ENCODE measurements around the gene ZSWIM7.
A peak's percentile ranks its signal among the peaks of the same experiment; 100 is the strongest.
"Not testable (repeated sequence)": the region's sequence is repeated elsewhere in the genome, so short reads cannot be mapped to it uniquely, and the experiment has no call there.

The ZSWIM7 gene

GRCh38 chr17:15958484-15958854, 41.0 kb downstream of the ZSWIM7 start:
- no peak for DNase-seq (ENCODE audit: extremely low read depth in 1 of 2, low read depth in 1 of 2)

DNA sequence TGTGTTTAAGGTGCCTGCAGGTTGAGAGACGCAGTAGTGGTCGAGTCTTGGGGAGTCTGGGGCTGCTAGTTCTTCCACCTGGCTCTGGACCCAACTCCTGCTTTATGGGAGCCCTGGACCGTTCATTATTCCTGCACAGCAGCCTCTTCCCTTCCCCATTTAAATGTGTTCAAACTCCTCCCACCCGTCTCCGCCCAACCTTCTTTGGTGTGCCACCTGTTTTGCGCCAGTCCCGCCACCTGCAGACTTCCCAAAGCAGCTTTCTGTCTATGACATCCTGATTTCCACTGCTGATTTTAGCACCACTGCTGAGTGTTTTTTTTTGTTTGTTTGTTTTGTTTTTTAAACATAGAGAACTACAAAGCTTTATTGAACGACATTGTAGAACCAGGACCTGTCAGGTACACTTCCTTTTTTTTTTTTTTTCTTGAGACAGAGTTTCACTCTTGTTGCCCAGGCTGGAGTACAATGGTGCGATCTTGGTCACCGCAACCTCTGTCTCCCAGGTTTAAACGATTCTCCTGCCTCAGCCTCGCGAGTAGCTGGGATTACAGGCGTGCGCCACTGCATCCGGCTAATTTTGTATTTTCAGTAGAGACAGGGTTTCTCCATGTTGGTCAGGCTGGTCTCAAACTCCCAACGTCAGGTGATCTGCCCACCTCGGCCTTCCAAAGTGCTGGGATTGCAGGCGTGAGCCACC, 41.7 kb downstream of the ZSWIM7 start:
- no peak for DNase-seq (ENCODE audit: extremely low read depth in 1 of 2, low read depth in 1 of 2)

DNA sequence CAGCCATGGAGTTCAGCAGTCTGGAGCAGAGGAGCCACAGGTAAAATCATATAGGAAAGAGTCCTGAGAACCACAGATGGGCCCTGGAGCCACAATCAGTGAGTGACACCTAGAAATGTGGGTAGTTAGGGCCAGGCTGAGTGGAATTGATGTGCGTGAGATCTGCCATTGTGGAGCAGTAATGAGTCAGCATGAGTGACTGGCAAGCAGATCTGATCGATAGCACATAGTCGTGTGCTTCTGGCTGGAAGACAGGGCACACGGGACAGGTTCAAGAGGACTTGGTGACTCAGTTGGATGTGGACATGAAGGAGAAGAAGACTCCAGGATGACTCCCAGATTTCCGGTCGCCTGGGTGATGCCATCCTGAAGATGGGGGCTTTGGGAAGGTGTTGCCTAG, 42.3 kb downstream of the ZSWIM7 start:
- DNase-seq (ENCODE audit: extremely low read depth in 1 of 2, low read depth in 1 of 2): no peak

DNA sequence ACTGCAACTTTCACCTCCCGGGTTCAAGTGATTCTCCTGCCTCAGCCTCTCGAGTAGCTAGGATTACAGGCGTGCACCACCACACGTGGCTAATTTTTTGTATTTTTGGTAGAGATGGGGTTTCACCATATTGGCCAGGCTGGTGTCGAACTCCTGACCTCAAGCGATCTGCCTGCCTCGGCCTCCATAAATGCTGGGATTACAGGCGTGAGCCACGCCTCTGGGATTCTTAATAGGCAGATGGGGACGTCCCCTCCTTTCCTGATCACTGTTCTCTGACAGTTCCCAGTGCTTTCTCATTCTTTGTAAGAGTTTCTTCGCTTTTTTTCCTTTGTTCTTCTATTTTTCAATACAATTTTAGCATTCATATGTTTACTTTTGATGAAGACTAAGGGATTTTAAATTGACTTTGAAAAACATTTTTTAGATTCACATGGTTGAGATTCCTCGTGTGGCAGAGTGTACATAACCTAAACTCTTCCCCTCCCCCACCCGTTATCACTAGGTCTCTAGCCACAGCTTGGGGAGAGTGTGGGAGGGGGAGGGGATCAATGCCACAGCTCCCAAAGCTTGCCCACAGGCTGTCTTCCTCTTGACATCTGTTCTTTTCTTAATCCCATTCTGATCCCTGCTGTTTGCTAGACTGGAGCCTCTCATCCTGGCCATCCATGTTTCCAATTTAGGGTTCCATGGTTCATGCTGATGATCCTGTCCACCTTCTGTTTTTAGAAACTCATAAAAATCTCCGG, 43.5 kb downstream of the ZSWIM7 start:
- no peak for DNase-seq (ENCODE audit: extremely low read depth in 1 of 2, low read depth in 1 of 2)

- DNase-seq (ENCODE audit: extremely low read depth in 1 of 2, low read depth in 1 of 2): no peak
These were observed 45.3 kb downstream of the ZSWIM7 start for GRCh38 chr17:15954222-15954621.

DNA sequence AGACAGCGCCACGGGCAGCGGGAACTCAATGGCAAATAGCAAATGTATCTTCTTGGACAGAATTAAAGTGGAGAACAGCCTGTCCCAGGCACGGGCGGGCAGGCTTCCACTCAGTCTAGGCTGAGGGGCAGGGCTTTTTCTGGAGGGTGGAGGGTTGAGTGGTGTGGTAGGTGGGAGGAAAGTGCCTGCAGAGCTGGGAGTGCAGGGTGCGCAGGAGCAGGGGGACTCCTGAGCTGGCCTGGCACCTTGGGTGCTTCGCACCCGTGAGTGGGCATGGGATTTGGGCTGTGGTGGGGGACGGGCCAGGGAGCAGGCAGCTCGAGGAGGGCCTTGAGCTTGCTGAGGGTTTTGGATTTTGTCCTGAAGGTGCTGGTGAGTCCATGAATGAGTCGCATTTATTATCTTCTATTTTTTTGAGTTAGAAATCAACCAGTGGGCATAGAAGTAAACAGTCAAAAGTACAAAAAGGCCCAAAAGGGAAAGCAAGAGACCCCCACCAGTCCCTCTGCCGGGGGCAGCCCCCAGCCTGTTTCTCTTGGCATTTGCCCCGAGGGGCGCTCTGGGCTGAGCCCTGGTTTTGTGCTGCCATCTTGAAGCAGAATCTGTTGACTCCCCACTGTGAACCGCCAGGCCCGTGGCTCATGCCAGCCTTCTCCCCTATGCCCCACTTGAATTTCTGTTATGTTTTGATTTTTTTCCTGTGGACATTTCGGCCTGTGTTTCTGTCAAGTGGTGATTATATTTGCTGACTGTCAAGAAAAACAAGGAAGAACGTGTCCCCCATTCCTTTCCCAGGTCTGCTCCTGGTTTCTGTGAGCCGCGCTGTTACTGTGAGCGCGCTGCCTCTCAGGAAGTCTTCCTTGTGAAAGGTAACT, 46.4 kb downstream of the ZSWIM7 start:
- DNase-seq (ENCODE audit: extremely low read depth in 1 of 2, low read depth in 1 of 2): no peak

GRCh38 chr17:15952048-15952532, 47.4 kb downstream of the ZSWIM7 start:
- no peak for DNase-seq (ENCODE audit: extremely low read depth in 1 of 2, low read depth in 1 of 2)

GRCh38 chr17:15951368-15952047, 48.0 kb downstream of the ZSWIM7 start:
- DNase-seq (ENCODE audit: extremely low read depth in 1 of 2, low read depth in 1 of 2): no peak

DNA sequence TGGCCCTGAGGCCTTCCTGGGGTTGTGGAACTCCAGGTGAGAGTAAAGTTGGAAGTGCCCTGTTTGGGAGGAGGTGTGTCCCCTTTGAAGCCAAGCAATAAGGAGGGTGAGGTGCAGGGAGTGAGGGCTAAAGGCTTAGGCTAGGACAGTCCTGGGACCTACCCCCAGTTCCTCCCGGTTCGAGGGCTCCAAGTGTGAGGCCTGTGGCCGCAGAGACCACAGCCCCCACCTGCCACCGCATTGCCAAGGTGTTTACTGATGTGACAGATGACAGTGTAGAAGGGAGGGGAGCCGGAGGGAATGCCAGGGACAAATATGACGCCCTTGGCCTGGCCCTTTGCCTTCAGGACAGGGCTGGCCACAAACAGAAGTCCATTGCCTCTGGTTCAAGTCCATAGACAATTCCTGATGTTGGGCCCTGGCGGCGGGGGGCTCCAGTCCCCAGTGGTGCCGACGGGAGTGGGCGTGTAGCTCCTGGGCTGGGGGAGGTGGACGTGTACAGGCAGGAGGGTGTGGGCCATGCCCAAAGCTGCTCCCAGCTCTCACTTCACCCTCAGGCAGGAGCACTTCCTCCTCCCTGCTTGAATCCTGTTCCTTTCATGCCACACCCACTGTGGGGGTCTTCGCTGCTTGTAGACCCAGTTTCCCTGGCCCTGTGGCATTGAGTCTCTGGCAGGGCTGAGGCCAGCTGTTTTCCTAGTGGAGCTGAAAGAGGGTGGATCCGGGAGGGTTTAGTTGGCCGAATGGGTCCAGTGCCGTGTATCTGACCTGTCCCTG, 51.3 kb downstream of the ZSWIM7 start:
- no peak for DNase-seq (ENCODE audit: extremely low read depth in 1 of 2, low read depth in 1 of 2)

- no peak for DNase-seq (ENCODE audit: extremely low read depth in 1 of 2, low read depth in 1 of 2)
These were observed 52.2 kb downstream of the ZSWIM7 start for GRCh38 chr17:15947271-15947670.

- DNase-seq (ENCODE audit: extremely low read depth in 1 of 2, low read depth in 1 of 2): no peak
These were observed 52.8 kb downstream of the ZSWIM7 start for GRCh38 chr17:15946611-15947120.

DNA sequence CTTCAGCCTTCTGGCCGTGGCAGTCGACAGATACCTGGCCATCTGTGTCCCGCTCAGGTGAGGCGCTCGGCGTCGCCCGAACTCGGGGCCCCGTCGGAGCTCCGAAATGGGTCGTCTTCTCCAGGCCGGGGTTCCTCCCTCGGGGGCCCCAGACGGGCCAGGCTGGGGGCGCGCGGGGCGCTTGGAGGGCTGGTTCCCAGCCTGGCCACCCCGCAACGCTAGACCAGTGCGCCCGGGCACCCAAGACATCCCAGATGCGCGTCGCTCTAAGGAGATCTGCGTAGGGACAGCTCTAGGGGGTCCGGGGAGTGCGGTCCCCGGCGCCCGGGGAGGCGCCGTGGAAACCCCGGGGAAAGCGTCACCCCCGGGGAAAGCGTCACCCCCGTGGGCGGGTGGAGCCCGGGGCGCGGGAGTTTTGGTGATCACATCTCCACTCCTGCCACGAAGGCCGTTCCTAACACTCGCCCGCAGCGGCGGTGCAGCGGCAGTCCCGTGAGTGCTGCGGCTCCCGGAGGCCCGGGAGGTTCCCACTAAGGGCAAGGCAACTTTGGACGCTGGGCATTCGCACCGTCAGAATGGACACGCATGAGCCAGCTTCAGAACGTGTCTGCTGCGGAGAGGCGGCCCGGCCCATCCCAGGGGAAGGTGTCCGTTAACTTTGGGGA, 53.8 kb downstream of the ZSWIM7 start:
- DNase-seq (ENCODE audit: extremely low read depth in 1 of 2, low read depth in 1 of 2): no peak

DNA sequence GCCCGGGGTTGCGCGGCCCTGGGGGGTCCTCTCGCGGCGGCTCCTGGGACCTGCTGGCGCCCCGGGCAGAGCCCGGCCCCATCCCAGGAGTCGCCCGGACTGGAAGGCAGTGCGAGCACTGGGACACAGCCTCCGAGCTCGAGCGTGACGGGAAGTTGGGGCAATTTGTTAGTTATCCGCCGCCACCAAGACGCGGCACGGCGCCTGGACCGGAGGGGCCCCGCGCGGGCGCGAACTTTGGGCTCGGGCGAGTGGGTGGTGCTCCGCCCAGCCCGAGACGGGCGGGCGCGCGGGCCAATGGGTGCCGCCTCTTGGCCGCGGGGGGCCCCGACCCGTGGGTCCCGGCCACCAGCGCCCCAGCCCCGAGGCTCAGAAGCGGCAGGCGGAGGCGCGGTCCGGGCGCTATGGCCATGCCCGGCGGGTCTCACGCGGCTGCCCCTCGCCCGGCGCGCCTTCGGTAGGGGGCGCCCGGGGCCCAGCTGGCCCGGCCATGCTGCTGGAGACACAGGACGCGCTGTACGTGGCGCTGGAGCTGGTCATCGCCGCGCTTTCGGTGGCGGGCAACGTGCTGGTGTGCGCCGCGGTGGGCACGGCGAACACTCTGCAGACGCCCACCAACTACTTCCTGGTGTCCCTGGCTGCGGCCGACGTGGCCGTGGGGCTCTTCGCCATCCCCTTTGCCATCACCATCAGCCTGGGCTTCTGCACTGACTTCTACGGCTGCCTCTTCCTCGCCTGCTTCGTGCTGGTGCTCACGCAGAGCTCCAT, 54.6 kb downstream of the ZSWIM7 start, which contains the start of gene ADORA2B:
TSS of gene ADORA2B (plus strand) at position 372 of the 768 bp plus-strand sequence. CDS start at position 491, 119 bp downstream.
- peak in 1 of 2 donors; percentile 19 for DNase-seq (ENCODE audit: extremely low read depth in 1 of 2, low read depth in 1 of 2)

- no peak for DNase-seq (ENCODE audit: extremely low read depth in 1 of 2, low read depth in 1 of 2)
These were observed 55.3 kb downstream of the ZSWIM7 start for GRCh38 chr17:15943971-15944758.

DNA sequence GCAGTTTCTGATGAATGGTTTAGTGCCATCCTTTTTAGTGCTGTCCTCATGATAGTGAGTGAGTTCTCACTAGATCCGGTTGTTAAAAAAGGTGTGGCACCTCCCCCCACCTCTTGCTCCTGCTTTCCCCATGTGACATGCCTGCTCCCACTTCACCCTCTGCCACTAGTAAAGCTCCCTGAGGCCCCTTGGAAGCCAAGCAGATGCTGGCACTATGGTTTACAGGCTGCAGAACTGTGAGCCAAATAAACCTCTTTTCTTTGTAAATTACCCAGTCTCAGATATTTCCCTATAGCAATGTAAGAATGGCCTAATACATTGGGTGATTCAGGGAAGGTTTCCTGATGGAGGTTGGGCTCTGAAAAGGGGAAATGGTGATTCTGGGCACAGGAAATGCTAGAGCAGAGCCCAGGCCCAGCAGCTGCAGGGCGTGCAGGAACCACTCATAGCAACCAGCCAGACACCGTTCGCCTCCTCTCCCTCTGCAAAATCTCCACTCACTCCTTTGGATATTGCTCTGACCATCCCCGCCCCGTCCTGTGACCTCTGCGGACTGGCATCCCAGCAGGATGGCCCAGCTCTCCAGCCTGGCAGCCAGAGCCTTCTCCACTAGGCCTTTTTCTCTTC, 57.2 kb downstream of the ZSWIM7 start:
- DNase-seq (ENCODE audit: extremely low read depth in 1 of 2, low read depth in 1 of 2): no peak

- no peak for DNase-seq (ENCODE audit: extremely low read depth in 1 of 2, low read depth in 1 of 2)
These were observed 57.7 kb downstream of the ZSWIM7 start for GRCh38 chr17:15941781-15942180.

DNA sequence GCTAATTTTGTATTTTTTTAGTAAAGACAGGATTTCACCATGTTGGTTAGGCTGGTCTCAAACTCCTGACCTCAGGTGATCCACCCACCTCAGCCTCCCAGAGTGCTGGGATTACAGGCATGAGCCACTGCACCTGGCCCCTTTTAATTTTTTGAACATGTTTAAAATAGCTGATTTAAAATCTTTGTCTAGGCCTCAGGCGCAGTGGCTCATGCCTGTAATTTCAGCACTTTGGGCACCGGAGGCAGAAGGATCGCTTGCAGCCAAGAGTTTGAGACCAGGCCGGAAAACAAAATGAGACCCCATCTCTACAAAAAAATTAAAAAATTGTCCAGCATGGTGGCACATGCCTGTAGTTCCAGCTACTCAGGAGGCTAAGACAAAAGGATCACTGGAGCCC, 63.0 kb downstream of the ZSWIM7 start:
- not testable (repeated sequence) for DNase-seq (ENCODE audit: extremely low read depth in 1 of 2, low read depth in 1 of 2)
